Activated T-cell treated with anti-CD3 and anti-CD28 coated beads, Interleukin-2, amount 50 U/mL, for 24 hours (primary cell): ENCODE results near the gene ARL11.

Experiments
- DNase-seq: peaks from one replicate; pipeline ENCODE4 v3.0.0-alpha.2; 2020
- H3K27ac Mint-ChIP-seq: 2 replicates; pipeline ENCODE4 v1.8.0; 2020; ENCODE audit warnings: mild to moderate bottlenecking, mixed read lengths
- H3K27me3 Mint-ChIP-seq: 2 replicates; pipeline ENCODE4 v1.8.0; 2020; ENCODE audit warnings: mixed read lengths
- H3K36me3 Mint-ChIP-seq: 2 replicates; pipeline ENCODE4 v1.8.0; 2020; ENCODE audit warnings: low read depth, mixed read lengths
- H3K4me1 Mint-ChIP-seq: 2 replicates; pipeline ENCODE4 v1.8.0; 2020; ENCODE audit warnings: low read depth, mixed read lengths
- H3K4me3 Mint-ChIP-seq: 2 replicates; pipeline ENCODE4 v1.8.0; 2020; ENCODE audit warnings: mild to moderate bottlenecking, moderate library complexity, mixed read lengths
- H3K9me3 Mint-ChIP-seq: 2 replicates; pipeline ENCODE4 v1.8.0; 2020; ENCODE audit warnings: mixed read lengths

Gene ARL11

GRCh38 chr13:49651570-49652354 is 23.5 kb downstream of the ARL11 start:
- H3K9me3 Mint-ChIP-seq, result no peaks in the 10 kb centered on the region
- no peaks in the 10 kb centered on the region for H3K27me3 Mint-ChIP-seq
- H3K4me3 Mint-ChIP-seq, result no peak overlapping the region
- peaks cover 8% of the 10 kb centered on the region for H3K36me3 Mint-ChIP-seq
- DNase-seq, result no peak
- no peak overlapping the region for H3K27ac Mint-ChIP-seq
- no peaks in the 10 kb centered on the region for H3K4me1 Mint-ChIP-seq

GRCh38 chr13:49652355-49653305 is 24.3 kb downstream of the ARL11 start:
- Mint-ChIP-seq H3K27ac (no peak overlapping the region), H3K36me3 (peaks cover 14% of the 10 kb centered on the region), H3K9me3 (no peaks in the 10 kb centered on the region), H3K4me1 (no peaks in the 10 kb centered on the region), H3K4me3 (no peak overlapping the region), H3K27me3 (no peaks in the 10 kb centered on the region)
- no peak for DNase-seq

- DNase-seq, result no peak
- Mint-ChIP-seq H3K27ac (no peak overlapping the region), H3K36me3 (peaks cover 21% of the 10 kb centered on the region), H3K9me3 (no peaks in the 10 kb centered on the region), H3K27me3 (no peaks in the 10 kb centered on the region), H3K4me1 (no peaks in the 10 kb centered on the region), H3K4me3 (no peak overlapping the region)
These were observed 25.2 kb downstream of the ARL11 start for GRCh38 chr13:49653478-49653877.

GRCh38 chr13:49654011-49654410 is 25.7 kb downstream of the ARL11 start:
- no peaks in the 10 kb centered on the region for H3K9me3 Mint-ChIP-seq
- peaks cover 26% of the 10 kb centered on the region for H3K36me3 Mint-ChIP-seq
- H3K4me3 Mint-ChIP-seq, result no peak overlapping the region
- H3K4me1 Mint-ChIP-seq, result no peaks in the 10 kb centered on the region
- no peak for DNase-seq
- no peaks in the 10 kb centered on the region for H3K27me3 Mint-ChIP-seq
- no peak overlapping the region for H3K27ac Mint-ChIP-seq

GRCh38 chr13:49655906-49656305 is 27.6 kb downstream of the ARL11 start:
- H3K4me1 Mint-ChIP-seq, result no peaks in the 10 kb centered on the region
- no peak overlapping the region for H3K27ac Mint-ChIP-seq
- H3K4me3 Mint-ChIP-seq, result no peak overlapping the region
- DNase-seq, result no peak
- H3K36me3 Mint-ChIP-seq, result peaks cover 40% of the 10 kb centered on the region
- no peaks in the 10 kb centered on the region for H3K9me3 Mint-ChIP-seq
- H3K27me3 Mint-ChIP-seq, result no peaks in the 10 kb centered on the region

GRCh38 chr13:49657241-49657641 is 28.9 kb downstream of the ARL11 start:
- Mint-ChIP-seq H3K27me3 (no peaks in the 10 kb centered on the region), H3K27ac (no peak overlapping the region), H3K4me3 (no peak overlapping the region), H3K36me3 (peaks cover 53% of the 10 kb centered on the region), H3K4me1 (no peaks in the 10 kb centered on the region), H3K9me3 (no peaks in the 10 kb centered on the region)
- no peak for DNase-seq

GRCh38 chr13:49664606-49665005 is 36.3 kb downstream of the ARL11 start:
- no peak overlapping the region for H3K4me3 Mint-ChIP-seq
- no peaks in the 10 kb centered on the region for H3K4me1 Mint-ChIP-seq
- H3K27me3 Mint-ChIP-seq, result no peaks in the 10 kb centered on the region
- H3K36me3 Mint-ChIP-seq, result peaks cover 76% of the 10 kb centered on the region
- H3K27ac Mint-ChIP-seq, result no peak overlapping the region
- DNase-seq, result no peak
- no peaks in the 10 kb centered on the region for H3K9me3 Mint-ChIP-seq

- H3K4me3 Mint-ChIP-seq, result no peak overlapping the region
These were observed 39.5 kb downstream of the ARL11 start for GRCh38 chr13:49667773-49668172.

GRCh38 chr13:49669735-49670309 is 41.5 kb downstream of the ARL11 start:
- H3K4me1 Mint-ChIP-seq, result peaks cover 3% of the 10 kb centered on the region
- no peak for DNase-seq
- peaks cover 41% of the 10 kb centered on the region for H3K36me3 Mint-ChIP-seq
- no peaks in the 10 kb centered on the region for H3K27me3 Mint-ChIP-seq
- no peak overlapping the region for H3K4me3 Mint-ChIP-seq
- H3K27ac Mint-ChIP-seq, result no peak overlapping the region
- H3K9me3 Mint-ChIP-seq, result no peaks in the 10 kb centered on the region

More at GRCh38 chr13:49667773-49668172, 39.5 kb downstream of the ARL11 start:
- Mint-ChIP-seq H3K36me3 (peaks cover 47% of the 10 kb centered on the region), H3K9me3 (no peaks in the 10 kb centered on the region), H3K27me3 (no peaks in the 10 kb centered on the region), H3K4me1 (peaks cover under 1% of the 10 kb centered on the region), H3K27ac (no peak overlapping the region)
- DNase-seq, result no peak

GRCh38 chr13:49670828-49671227 is 42.5 kb downstream of the ARL11 start:
- Mint-ChIP-seq H3K9me3 (no peaks in the 10 kb centered on the region), H3K27me3 (no peaks in the 10 kb centered on the region), H3K36me3 (peaks cover 43% of the 10 kb centered on the region), H3K4me3 (no peak overlapping the region), H3K27ac (no peak overlapping the region), H3K4me1 (peaks cover 4% of the 10 kb centered on the region)
- DNase-seq, result no peak

GRCh38 chr13:49676581-49677298 is 48.4 kb downstream of the ARL11 start:
- no peak overlapping the region for H3K27ac Mint-ChIP-seq
- no peak overlapping the region for H3K4me3 Mint-ChIP-seq

GRCh38 chr13:49678191-49678914 is 50.0 kb downstream of the ARL11 start:
- no peaks in the 10 kb centered on the region for H3K9me3 Mint-ChIP-seq
- peaks cover 19% of the 10 kb centered on the region for H3K4me1 Mint-ChIP-seq
- no peak overlapping the region for H3K4me3 Mint-ChIP-seq
- H3K27me3 Mint-ChIP-seq, result no peaks in the 10 kb centered on the region
- no peak for DNase-seq
- peaks cover 53% of the 10 kb centered on the region for H3K36me3 Mint-ChIP-seq
- H3K27ac Mint-ChIP-seq, result no peak overlapping the region

More at GRCh38 chr13:49676581-49677298, 48.4 kb downstream of the ARL11 start:
- Mint-ChIP-seq H3K9me3 (no peaks in the 10 kb centered on the region), H3K27me3 (no peaks in the 10 kb centered on the region), H3K36me3 (peaks cover 47% of the 10 kb centered on the region), H3K4me1 (peaks cover 10% of the 10 kb centered on the region)
- DNase-seq, result no peak

GRCh38 chr13:49679246-49679645 is 50.9 kb downstream of the ARL11 start:
- Mint-ChIP-seq H3K27me3 (no peaks in the 10 kb centered on the region), H3K4me3 (no peak overlapping the region), H3K4me1 (peaks cover 27% of the 10 kb centered on the region), H3K9me3 (no peaks in the 10 kb centered on the region), H3K36me3 (peaks cover 60% of the 10 kb centered on the region), H3K27ac (no peak overlapping the region)
- no peak for DNase-seq
